PC-3 (cell line): ENCODE measurements around the gene PTEN. TPM values are rescaled to one million over a fixed set of nuclear protein-coding genes. Genes with fewer than 3 reads are reported as not detected.

ENCODE experiments used
- ATAC-seq: fragments of 200-7000 bp; cut with Tn5 transposase; 2 replicates; pipeline ENCODE4 v1.9.1; 2020; ENCODE audit warnings: mild to moderate bottlenecking, moderate library complexity
- BruUV-seq: library from RNA; stranded (reverse); fragments of 400-500 nt; replicated peaks from 2 replicates; lab custom pipeline; 2021; lab: Mats Ljungman, UMichigan
- CTCF ChIA-PET: fragments of 300-600 bp; sonication (Branson Sonifier 250); formaldehyde crosslinking; loops from one replicate; lab custom pipeline; 2022; ENCODE audit warnings: antibody characterized with exemption; lab: Charles Lee
- POLR2A ChIA-PET: fragments of 300-600 bp; sonication (Branson Sonifier 250); formaldehyde crosslinking; loops from one replicate; lab custom pipeline; 2022; ENCODE audit warnings: antibody characterized with exemption; ENCODE audit not compliant: unreplicated experiment; lab: Charles Lee
- DNase-seq: peaks from one replicate; pipeline ENCODE4 v3.0.0-alpha.2; 2015
- H2AFZ ChIP-seq: fragments of 300-600 bp; sonication (generic); 2 replicates; pipeline ENCODE4 v1.6.0; 2016; ENCODE audit warnings: antibody characterized with exemption, low read length
- H3F3A ChIP-seq: fragments of 300-600 bp; sonication (generic); one replicate; pipeline ENCODE4 v1.6.0; 2017; ENCODE audit warnings: antibody characterized with exemption, low read length, control low read depth, mild to moderate bottlenecking; ENCODE audit not compliant: unreplicated experiment
- H3K27ac ChIP-seq: fragments of 300-600 bp; sonication (generic); 2 replicates; pipeline ENCODE4 v1.5.1; 2016; ENCODE audit warnings: mild to moderate bottlenecking, low read length
- H3K27me3 ChIP-seq: fragments of 300-600 bp; sonication (generic); 2 replicates; pipeline ENCODE4 v1.6.1; 2016; ENCODE audit warnings: low read length, mixed read lengths
- H3K36me3 ChIP-seq: fragments of 300-600 bp; sonication (generic); 2 replicates; pipeline ENCODE4 v1.6.1; 2016; ENCODE audit warnings: low read depth, mixed run types, low read length, mixed read lengths
- H3K4me1 ChIP-seq: fragments of 300-600 bp; sonication (generic); 2 replicates; pipeline ENCODE4 v1.5.1; 2016; ENCODE audit warnings: low read length; ENCODE audit not compliant: insufficient read depth
- H3K4me2 ChIP-seq: fragments of 300-600 bp; sonication (generic); 2 replicates; pipeline ENCODE4 v1.6.0; 2016; ENCODE audit warnings: low read length
- H3K4me3 ChIP-seq: fragments of 300-600 bp; sonication (generic); 2 replicates; pipeline ENCODE4 v1.5.1; 2016; ENCODE audit warnings: mild to moderate bottlenecking, low read length, mixed read lengths
- H3K79me2 ChIP-seq: fragments of 300-600 bp; sonication (generic); 2 replicates; pipeline ENCODE4 v1.6.1; 2017; ENCODE audit warnings: low read length, mixed read lengths
- H3K9ac ChIP-seq: fragments of 300-600 bp; sonication (generic); 2 replicates; pipeline ENCODE4 v1.6.0; 2016; ENCODE audit warnings: mild to moderate bottlenecking, low read length
- H3K9me2 ChIP-seq: fragments of 300-600 bp; sonication (generic); replicated peaks from 2 replicates; pipeline ENCODE4 v1.6.1; 2016; ENCODE audit warnings: mixed run types, low read length, mixed read lengths
- H3K9me3 ChIP-seq: fragments of 300-600 bp; sonication (generic); 2 replicates; pipeline ENCODE4 v1.6.1; 2016; ENCODE audit warnings: low read length, mixed read lengths
- H4K20me1 ChIP-seq: fragments of 300-600 bp; sonication (generic); 2 replicates; pipeline ENCODE4 v1.6.1; 2016; ENCODE audit warnings: low read length, mixed read lengths
- EZH2 ChIP-seq: fragments of 300-600 bp; sonication (generic); IDR thresholded peaks from one replicate; pipeline ENCODE4 v1.6.1; 2017; ENCODE audit warnings: antibody characterized with exemption, mild to moderate bottlenecking, low read length; ENCODE audit not compliant: unreplicated experiment
- EZH2phosphoT487 ChIP-seq: fragments of 300-600 bp; sonication (generic); IDR thresholded peaks from 2 replicates; pipeline ENCODE4 v1.6.1; 2018; ENCODE audit warnings: mild to moderate bottlenecking, antibody characterized with exemption, low read length, borderline replicate concordance
- intact Hi-C: fragments of 100-400 bp; cut with micrococcal nuclease; formaldehyde crosslinking; loops from 2 replicates; pipeline ENCODE4 v1.9.0; 2023
- total RNA-seq: library from RNA; depleted of rRNA; stranded (reverse); fragments of >200 nt; gene quantifications from 2 replicates; pipeline ENCODE4 v1.2.3, GENCODE V29; 2014
- TF ChIP-seq, protein P1 (sequence below): fragments of 300-600 bp; sonication (generic); conservative IDR thresholded peaks from 2 replicates; pipeline ENCODE4 v1.5.1; 2017; ENCODE audit warnings: antibody characterized with exemption, low read depth, mild to moderate bottlenecking, low read length

Gene PTEN
- total RNA-seq, 1 experiment from 2014 or later, result 7.8 TPM

DNA sequence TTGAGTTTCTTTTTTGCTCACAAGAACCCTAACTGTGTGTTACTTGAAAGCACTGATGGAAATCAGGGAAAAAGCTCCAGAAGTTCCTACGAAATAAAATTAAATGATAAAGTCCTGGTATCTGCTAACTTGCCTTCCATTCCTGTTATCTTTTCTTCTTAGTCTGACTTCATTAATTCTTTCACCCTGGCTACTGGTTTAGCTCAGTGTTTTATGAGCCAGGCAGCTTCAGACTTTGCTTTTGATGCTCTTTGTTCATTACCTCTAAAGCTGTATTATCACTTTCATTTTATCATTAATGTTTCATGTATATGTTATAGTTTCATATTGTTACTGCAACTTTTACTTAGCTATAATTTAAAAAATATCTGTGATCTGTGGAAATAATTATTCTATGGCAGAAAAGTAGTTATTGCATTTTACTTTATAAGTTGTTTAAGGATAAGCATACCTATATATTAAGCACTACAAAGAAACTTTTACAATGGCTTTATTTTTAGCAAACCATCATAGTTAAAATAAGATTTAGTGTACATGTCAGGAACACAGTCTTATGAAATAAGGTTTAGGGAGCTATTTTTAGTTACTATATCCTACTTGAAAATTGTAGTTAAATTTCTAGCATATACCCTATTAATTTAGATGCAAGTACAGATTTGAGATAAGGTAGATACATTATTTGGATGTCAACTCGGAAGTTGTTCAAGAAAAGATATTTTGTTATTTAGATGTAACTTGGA is 19.3 kb downstream of the PTEN start:
- Histone ChIP-seq H3F3A (no peaks in the 10 kb centered on the region), H3K4me3 (no peak overlapping the region), H3K36me3 (peaks cover 24% of the 10 kb centered on the region), H2AFZ (no peak overlapping the region), H3K4me1 (no peaks in the 10 kb centered on the region), H3K9me3 (no peaks in the 10 kb centered on the region), H3K9me2 (no peaks in the 10 kb centered on the region), H3K27ac (no peak overlapping the region), H3K4me2 (no peak overlapping the region), H4K20me1 (no peaks in the 10 kb centered on the region), H3K79me2 (peaks cover 65% of the 10 kb centered on the region), H3K9ac (no peak overlapping the region), H3K27me3 (no peaks in the 10 kb centered on the region)
- ATAC-seq (no peak), DNase-seq (no peak)
- intact Hi-C loops, result no loop called here
- no TSS peak for BruUV-seq
- ChIA-PET CTCF (no interaction called here), POLR2A (interaction anchor here (0.6 kb wide), 1 partner anchor 8 kb away, joined by 3 read pairs; no protein-coding TSS in a partner anchor)
- TF ChIP-seq EZH2phosphoT487 (no peak), EZH2 (no peak)
- TF ChIP-seq, protein P1, sequence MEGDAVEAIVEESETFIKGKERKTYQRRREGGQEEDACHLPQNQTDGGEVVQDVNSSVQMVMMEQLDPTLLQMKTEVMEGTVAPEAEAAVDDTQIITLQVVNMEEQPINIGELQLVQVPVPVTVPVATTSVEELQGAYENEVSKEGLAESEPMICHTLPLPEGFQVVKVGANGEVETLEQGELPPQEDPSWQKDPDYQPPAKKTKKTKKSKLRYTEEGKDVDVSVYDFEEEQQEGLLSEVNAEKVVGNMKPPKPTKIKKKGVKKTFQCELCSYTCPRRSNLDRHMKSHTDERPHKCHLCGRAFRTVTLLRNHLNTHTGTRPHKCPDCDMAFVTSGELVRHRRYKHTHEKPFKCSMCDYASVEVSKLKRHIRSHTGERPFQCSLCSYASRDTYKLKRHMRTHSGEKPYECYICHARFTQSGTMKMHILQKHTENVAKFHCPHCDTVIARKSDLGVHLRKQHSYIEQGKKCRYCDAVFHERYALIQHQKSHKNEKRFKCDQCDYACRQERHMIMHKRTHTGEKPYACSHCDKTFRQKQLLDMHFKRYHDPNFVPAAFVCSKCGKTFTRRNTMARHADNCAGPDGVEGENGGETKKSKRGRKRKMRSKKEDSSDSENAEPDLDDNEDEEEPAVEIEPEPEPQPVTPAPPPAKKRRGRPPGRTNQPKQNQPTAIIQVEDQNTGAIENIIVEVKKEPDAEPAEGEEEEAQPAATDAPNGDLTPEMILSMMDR, result no peak

DNA sequence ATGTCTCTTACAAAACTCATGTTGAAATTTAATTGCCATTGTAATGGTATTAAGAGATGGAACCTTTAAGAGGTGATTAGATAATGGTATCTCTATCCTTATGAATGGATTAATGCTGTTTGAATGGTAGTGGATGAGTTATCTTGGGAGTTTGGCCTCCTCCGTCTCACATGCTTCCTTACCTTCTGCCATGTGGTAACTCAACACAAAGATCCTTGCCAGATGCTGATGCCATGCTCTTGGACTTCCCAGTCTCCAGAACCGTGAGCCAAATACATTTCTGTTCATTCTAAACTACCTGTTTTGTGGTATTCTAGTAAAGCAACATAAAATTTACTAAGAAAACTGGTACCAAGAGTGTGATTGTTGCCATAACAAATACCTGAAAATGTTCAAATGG is 23.2 kb downstream of the PTEN start:
- no peaks in the 10 kb centered on the region for H4K20me1 ChIP-seq

DNA sequence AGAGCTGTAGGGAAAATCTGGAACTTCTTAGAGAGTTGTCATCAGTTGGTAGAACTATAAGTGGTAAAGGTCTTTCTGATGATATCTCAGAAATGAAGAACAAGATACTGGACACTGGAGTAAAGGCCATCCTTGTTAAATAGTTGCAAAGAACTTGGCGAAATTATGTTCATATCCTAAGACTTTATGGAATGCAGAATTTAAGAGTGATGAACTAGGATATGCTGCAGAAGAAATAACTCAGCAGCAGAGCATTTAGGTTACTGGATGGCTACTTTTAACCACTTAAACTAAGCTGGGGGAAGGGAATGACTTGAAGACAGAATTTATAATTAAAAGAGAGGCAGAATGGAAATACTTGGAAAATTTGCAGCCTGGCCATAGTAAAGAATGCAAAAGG is 23.7 kb downstream of the PTEN start:
- CTCF ChIA-PET, result no interaction called here
- H3K4me3 ChIP-seq, result no peak overlapping the region
- H2AFZ ChIP-seq, result no peak overlapping the region
- no peaks in the 10 kb centered on the region for H3K9me2 ChIP-seq
- no peak for ATAC-seq
- H3K9ac ChIP-seq, result no peak overlapping the region
- no peaks in the 10 kb centered on the region for H3K9me3 ChIP-seq
- H3K4me1 ChIP-seq, result no peaks in the 10 kb centered on the region
- TF ChIP-seq EZH2phosphoT487, result no peak
- TF ChIP-seq, protein P1, result no peak
- TF ChIP-seq EZH2, result no peak
- no peak overlapping the region for H3K4me2 ChIP-seq
- no peaks in the 10 kb centered on the region for H3F3A ChIP-seq
- intact Hi-C loops, result no loop called here
- H3K79me2 ChIP-seq, result peaks cover 48% of the 10 kb centered on the region
- no peak for DNase-seq
- no peak overlapping the region for H3K27ac ChIP-seq
- H3K27me3 ChIP-seq, result no peaks in the 10 kb centered on the region
- H3K36me3 ChIP-seq, result peaks cover 13% of the 10 kb centered on the region
- no TSS peak for BruUV-seq
- POLR2A ChIA-PET, result no interaction called here
- H4K20me1 ChIP-seq, result no peaks in the 10 kb centered on the region

More for the DNA sequence above, 23.2 kb downstream of the PTEN start:
- Histone ChIP-seq H3K9ac (no peak overlapping the region), H3K27me3 (no peaks in the 10 kb centered on the region), H3K36me3 (peaks cover 13% of the 10 kb centered on the region), H3K9me2 (no peaks in the 10 kb centered on the region), H3K4me2 (no peak overlapping the region), H3K9me3 (no peaks in the 10 kb centered on the region), H3F3A (no peaks in the 10 kb centered on the region), H3K4me3 (no peak overlapping the region), H3K79me2 (peaks cover 51% of the 10 kb centered on the region), H3K4me1 (no peaks in the 10 kb centered on the region), H3K27ac (no peak overlapping the region), H2AFZ (no peak overlapping the region)
- DNase-seq (no peak), ATAC-seq (no peak)
- BruUV-seq, result no TSS peak
- ChIA-PET CTCF (no interaction called here), POLR2A (no interaction called here)
- intact Hi-C loops, result no loop called here
- TF ChIP-seq, protein P1, result no peak
- TF ChIP-seq EZH2, result no peak
- no peak for TF ChIP-seq EZH2phosphoT487
